ENCODE measurements around the gene TENM3.

DNA sequence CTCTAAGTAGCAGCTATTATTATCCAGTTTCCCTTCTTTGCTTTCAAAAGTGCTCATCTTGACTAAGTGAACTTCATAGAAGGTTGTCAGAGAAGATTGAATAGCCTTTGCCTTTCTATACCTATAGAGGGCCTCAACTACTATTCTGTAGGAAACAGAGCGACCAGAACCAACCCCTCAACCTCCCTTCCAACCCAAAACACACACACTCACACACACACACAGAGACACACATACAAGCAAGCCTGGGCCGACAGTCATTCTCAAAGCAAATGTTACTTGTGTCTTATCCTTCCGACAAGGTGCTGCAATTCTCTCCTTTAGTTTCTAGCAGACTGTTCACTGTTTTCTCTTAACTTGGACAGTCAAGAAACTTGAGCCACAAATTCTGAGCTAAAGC, 472.3 kb downstream of the TENM3 start:
- TF ChIP-seq, protein P1, sequence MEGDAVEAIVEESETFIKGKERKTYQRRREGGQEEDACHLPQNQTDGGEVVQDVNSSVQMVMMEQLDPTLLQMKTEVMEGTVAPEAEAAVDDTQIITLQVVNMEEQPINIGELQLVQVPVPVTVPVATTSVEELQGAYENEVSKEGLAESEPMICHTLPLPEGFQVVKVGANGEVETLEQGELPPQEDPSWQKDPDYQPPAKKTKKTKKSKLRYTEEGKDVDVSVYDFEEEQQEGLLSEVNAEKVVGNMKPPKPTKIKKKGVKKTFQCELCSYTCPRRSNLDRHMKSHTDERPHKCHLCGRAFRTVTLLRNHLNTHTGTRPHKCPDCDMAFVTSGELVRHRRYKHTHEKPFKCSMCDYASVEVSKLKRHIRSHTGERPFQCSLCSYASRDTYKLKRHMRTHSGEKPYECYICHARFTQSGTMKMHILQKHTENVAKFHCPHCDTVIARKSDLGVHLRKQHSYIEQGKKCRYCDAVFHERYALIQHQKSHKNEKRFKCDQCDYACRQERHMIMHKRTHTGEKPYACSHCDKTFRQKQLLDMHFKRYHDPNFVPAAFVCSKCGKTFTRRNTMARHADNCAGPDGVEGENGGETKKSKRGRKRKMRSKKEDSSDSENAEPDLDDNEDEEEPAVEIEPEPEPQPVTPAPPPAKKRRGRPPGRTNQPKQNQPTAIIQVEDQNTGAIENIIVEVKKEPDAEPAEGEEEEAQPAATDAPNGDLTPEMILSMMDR (IDR thresholded peaks at IDR 0.05) = no peak
- TF ChIP-seq ZFX (IDR thresholded peaks at IDR 0.05; ENCODE audit: borderline replicate concordance) = no peak
